Measurements from ENCODE around the gene TMED4. TPM values are rescaled to one million over a fixed set of nuclear protein-coding genes. Genes with fewer than 3 reads are reported as not detected.

TMED4 gene
- total and polyA plus RNA-seq, 4 donors, result 26.9 to 97.1 (median 46.9) TPM

- TF ChIP-seq REST (IDR thresholded peaks at IDR 0.05) (no peak), GABPA (IDR thresholded peaks at IDR 0.05 in 1 of 2, conservative IDR thresholded peaks at IDR 0.05 in 1 of 2) (no peak), FOXA2 (IDR thresholded peaks at IDR 0.05) (no peak), HNF4G (IDR thresholded peaks at IDR 0.05) (no peak), RXRA (IDR thresholded peaks at IDR 0.05) (no peak), MAX (IDR thresholded peaks at IDR 0.05) (no peak), JUND (IDR thresholded peaks at IDR 0.05) (no peak), TAF1 (conservative IDR thresholded peaks at IDR 0.05) (no peak)
Measured at GRCh38 chr7:44568771-44569560, 13.1 kb downstream of the TMED4 start (continued).

GRCh38 chr7:44567884-44568283 is 14.1 kb downstream of the TMED4 start:
- Histone ChIP-seq H3K27me3 (ENCODE audit: control insufficient read depth in 4 of 4, insufficient read depth in 4 of 4, low read length in 3 of 4) (no peaks in the 10 kb centered on the region), H3K4me3 (ENCODE audit: low read depth in 1 of 3, low read length in 3 of 3) (no peak overlapping the region), H3K9ac (ENCODE audit: low read depth in 1 of 2, low read length in 2 of 2) (no peak overlapping the region), H3K4me1 (ENCODE audit: control insufficient read depth in 4 of 4, insufficient read depth in 4 of 4, low read length in 3 of 4) (peaks cover 4 to 32% (median 24%) of the 10 kb centered on the region in 4 donors), H3K27ac (ENCODE audit: low read depth in 1 of 2, low read length in 2 of 2) (no peak overlapping the region), H3K9me3 (ENCODE audit: control insufficient read depth in 4 of 4, low read length in 3 of 4) (no peaks in the 10 kb centered on the region), H3K36me3 (ENCODE audit: control insufficient read depth in 4 of 4, insufficient read depth in 3 of 4, low read depth in 1 of 4, low read length in 3 of 4) (peaks cover 29 to 64% (median 57%) of the 10 kb centered on the region in 4 donors)
- DNase-seq (ENCODE audit: low spot score), result no peak
- TF ChIP-seq CTCF (IDR thresholded peaks at IDR 0.05; ENCODE audit: low read depth, low read length, missing input control) (no peak), GABPA (IDR thresholded peaks at IDR 0.05 in 1 of 2, conservative IDR thresholded peaks at IDR 0.05 in 1 of 2) (no peak), JUND (IDR thresholded peaks at IDR 0.05) (no peak), REST (IDR thresholded peaks at IDR 0.05) (no peak), TAF1 (conservative IDR thresholded peaks at IDR 0.05) (no peak), SP1 (IDR thresholded peaks at IDR 0.05) (no peak), NR2F2 (IDR thresholded peaks at IDR 0.05) (no peak), FOXA1 (IDR thresholded peaks at IDR 0.05) (no peak), ZBTB33 (IDR thresholded peaks at IDR 0.05) (no peak), ATF3 (IDR thresholded peaks at IDR 0.05) (no peak), HNF4A (conservative IDR thresholded peaks at IDR 0.05) (no peak), RAD21 (IDR thresholded peaks at IDR 0.05) (no peak), MAX (IDR thresholded peaks at IDR 0.05) (no peak), RXRA (IDR thresholded peaks at IDR 0.05) (no peak), HNF4G (IDR thresholded peaks at IDR 0.05) (no peak), FOXA2 (IDR thresholded peaks at IDR 0.05) (no peak), EGR1 (IDR thresholded peaks at IDR 0.05; ENCODE audit: low read depth in 2 of 2) (no peak)
- 90% methylated on average over 6 of the region's 6 CpGs for WGBS
